Kidney (tissue), 14 donors: ENCODE measurements around the gene FRMD3. TPM values are rescaled to one million over a fixed set of nuclear protein-coding genes. Genes with fewer than 3 reads are reported as not detected.
A peak's percentile ranks its signal among the peaks of the same experiment; 100 is the strongest.

Experiments
- DNase-seq, 5 donors: peaks; one replicate each; pipeline ENCODE4 v3.0.0-alpha.2; 2013 to 2020
- FAIRE-seq: peaks from 2 replicates; lab custom pipeline; 2012; peaks lifted over from hg19 to GRCh38; lab: Jason Lieb, UNC
- H3K27ac ChIP-seq, 2 donors: one replicate each; pipeline ENCODE4 v1.7.0; 2013; ENCODE audit warnings: low read depth in 2 of 2, low read length in 2 of 2, inconsistent platforms in 1 of 2
- H3K27me3 ChIP-seq: one replicate; pipeline ENCODE4 v1.7.1; 2013; ENCODE audit warnings: low read length, inconsistent platforms; ENCODE audit not compliant: control insufficient read depth, insufficient read depth
- H3K36me3 ChIP-seq, 3 donors: one replicate each; pipeline versions ENCODE4 v1.7.0 to v1.7.1; 2013; ENCODE audit warnings: low read length in 3 of 3, control low read depth in 1 of 3, inconsistent platforms in 1 of 3; ENCODE audit not compliant: insufficient read depth in 3 of 3, control insufficient read depth in 2 of 3
- H3K4me1 ChIP-seq, 3 donors: one replicate each; pipeline versions ENCODE4 v1.7.0 to v1.7.1; 2013; ENCODE audit warnings: low read length in 3 of 3, inconsistent platforms in 1 of 3, low read depth in 1 of 3; ENCODE audit not compliant: control insufficient read depth in 2 of 3, insufficient read depth in 2 of 3
- H3K4me3 ChIP-seq, 3 donors: one replicate each; pipeline versions ENCODE4 v1.7.0 to v1.8.1; 2013; ENCODE audit warnings: low read length in 3 of 3, control low read depth in 1 of 3, inconsistent platforms in 1 of 3
- H3K9ac ChIP-seq, 3 donors: one replicate each; pipeline versions ENCODE4 v1.7.0 to v1.7.1; 2013; ENCODE audit warnings: low read length in 3 of 3, control low read depth in 1 of 3, inconsistent platforms in 1 of 3
- H3K9me3 ChIP-seq, 3 donors: one replicate each; pipeline versions ENCODE4 v1.7.0 to v1.7.1; 2013; ENCODE audit warnings: low read length in 3 of 3, control low read depth in 1 of 3, inconsistent platforms in 1 of 3; ENCODE audit not compliant: control insufficient read depth in 2 of 3, insufficient read depth in 1 of 3
- CTCF ChIP-seq: IDR thresholded peaks from 3 replicates; pipeline ENCODE4 v1.5.1; 2012; ENCODE audit warnings: mild to moderate bottlenecking, moderate library complexity, borderline replicate concordance; ENCODE audit not compliant: insufficient read depth; ENCODE audit errors: extremely low read depth
- intact Hi-C: fragments of 100-400 bp; cut with DNase I; formaldehyde crosslinking; loops from one replicate; pipeline ENCODE4 v1.11.1; 2022
- polyA plus RNA-seq: library from polyadenylated mRNA; stranded (reverse); fragments of 350-450 nt; fragmentation: Illumina TruSeq; extraction: RNeasy Lipid Tissue Mini Kit (QIAGEN cat#74804); gene quantifications from one replicate; pipeline ENCODE4 v1.2.3, GENCODE V29; 2014; ENCODE audit warnings: low read depth, low replicate concordance; ENCODE audit not compliant: insufficient read depth
- total RNA-seq: library from RNA; stranded (reverse); fragmentation: NEBNext Ultra II Directional; extraction: Animal tissue kit (Norgen Biotek cat#: 25700); gene quantifications from one replicate; pipeline ENCODE4 v1.2.1, GENCODE V29; 2021
- donor health status: control.
- donor health status: control.
- donor health status: control.
- donor health status: control.
- donor health status: control.
- donor health status: DM: yes; HTN: yes; CAD: no.
- donor health status: Normal renal cell carcinoma (clear cell type).

The FRMD3 gene
- total and polyA plus RNA-seq, 2 donors from 2014 or later: 9.9 to 11.0 TPM

DNA sequence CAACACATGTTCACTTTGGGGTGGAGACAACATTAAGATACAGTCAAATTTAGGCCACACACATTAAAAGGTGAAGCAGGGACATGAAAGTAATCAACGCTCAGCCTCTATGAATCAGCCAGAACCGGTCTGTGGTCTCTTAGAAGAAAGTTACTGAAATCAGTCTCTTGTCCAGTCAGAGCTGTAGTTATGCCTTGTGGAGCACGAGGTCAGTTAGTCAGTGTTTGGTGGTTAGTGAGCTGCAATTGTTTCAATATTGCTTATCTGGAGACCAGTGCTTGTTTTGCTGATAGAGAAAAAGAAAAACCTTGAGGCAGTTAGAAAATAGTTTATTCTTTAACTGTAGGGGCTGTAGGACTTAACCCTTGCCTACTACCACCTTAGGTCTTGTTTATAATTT is 317.5 kb downstream of the FRMD3 start:
- no peaks in the 10 kb centered on the region for H3K9me3 ChIP-seq
- DNase-seq (peak in 3 of 5 donors; percentile 32 to 66 (median 58)), FAIRE-seq (peak; percentile 83)
- H3K4me3 ChIP-seq: peak overlapping the region in 2 of 3 donors; percentile 85
- no peaks in the 10 kb centered on the region for H3K27me3 ChIP-seq
- H3K27ac ChIP-seq: peak overlapping the region; percentile 81 to 91
- peak overlapping the region in 1 of 3 donors; percentile 34 for H3K9ac ChIP-seq
- no peaks in the 10 kb centered on the region for H3K36me3 ChIP-seq
- intact Hi-C loops: no loop called here
- peaks cover 0 to 37% (median 11%) of the 10 kb centered on the region in 3 donors for H3K4me1 ChIP-seq
- no peak for TF ChIP-seq CTCF

DNA sequence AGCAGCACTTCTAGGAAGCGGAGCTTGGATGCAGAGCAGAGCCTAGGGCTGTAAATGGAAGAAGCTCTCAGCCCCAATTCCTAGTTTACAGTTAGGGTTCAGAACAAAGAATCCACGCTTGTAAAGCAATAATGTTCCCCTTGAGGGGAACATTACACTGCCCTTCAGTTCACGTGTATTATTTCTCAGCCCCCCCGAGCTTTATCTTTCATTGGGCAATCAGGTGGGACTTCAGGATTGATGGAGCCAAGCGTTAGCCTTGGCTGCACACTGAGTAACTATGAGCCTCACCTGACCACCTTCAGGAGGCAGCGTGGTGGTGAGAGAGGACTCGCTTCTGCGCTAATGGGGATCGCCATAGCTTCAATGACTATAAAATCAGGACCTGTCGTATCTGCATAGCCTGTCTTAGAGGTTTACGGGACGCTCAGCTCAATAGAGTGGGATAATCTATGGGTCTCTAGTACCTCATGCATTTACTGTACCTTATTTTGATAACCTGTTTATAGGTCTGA is 318.2 kb downstream of the FRMD3 start:
- peak overlapping the region; percentile 81 to 91 for H3K27ac ChIP-seq

DNA sequence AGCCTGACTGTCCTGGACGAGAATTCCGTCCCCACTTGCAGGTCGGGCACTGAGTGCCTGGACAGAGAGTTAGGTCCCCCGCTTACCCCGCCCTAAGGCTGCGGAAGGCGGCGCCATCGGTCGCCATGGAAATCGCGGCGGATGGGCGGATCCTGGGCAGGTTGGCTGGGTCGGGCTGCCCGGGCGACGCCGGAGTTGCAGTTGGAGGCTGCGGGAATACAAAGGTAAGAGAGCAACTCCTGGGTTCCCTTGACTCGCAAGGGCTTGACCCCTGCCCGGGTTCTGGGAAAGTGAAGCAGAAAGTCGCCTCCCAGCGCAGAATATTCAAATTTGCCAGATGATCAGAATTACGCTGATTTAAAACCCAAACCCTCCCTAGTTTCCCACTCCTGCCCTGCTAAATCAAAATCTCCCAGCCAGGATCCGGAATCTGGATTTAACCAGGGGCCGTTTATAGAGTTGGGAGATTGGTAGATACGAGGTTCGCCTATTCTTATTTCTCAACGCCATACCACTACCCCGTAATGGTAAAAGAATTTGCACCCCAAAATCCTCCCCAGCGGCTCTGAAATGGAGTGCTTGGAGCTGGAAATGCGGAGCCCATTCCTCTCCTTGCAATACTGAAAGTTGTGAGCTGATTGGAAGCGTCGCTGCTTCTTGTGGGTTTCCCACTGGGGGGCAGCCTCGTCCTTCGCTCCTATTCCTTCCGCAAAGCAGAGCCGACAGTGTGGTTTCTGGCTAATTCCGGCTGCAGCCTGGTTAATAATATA is 318.9 kb downstream of the FRMD3 start:
- DNase-seq: peak; percentile 82 to 96 (median 89)
- peak overlapping the region; percentile 52 to 85 (median 70) for H3K9ac ChIP-seq
- H3K27ac ChIP-seq: peak overlapping the region; percentile 81 to 91
- H3K4me1 ChIP-seq: peaks cover 0 to 37% (median 11%) of the 10 kb centered on the region in 3 donors
- no peaks in the 10 kb centered on the region for H3K27me3 ChIP-seq
- peak; percentile 80 for FAIRE-seq
- peak; percentile 75 for TF ChIP-seq CTCF
- peak overlapping the region; percentile 71 to 85 (median 85) for H3K4me3 ChIP-seq
- H3K36me3 ChIP-seq: no peaks in the 10 kb centered on the region
- no peaks in the 10 kb centered on the region for H3K9me3 ChIP-seq
- intact Hi-C loops: no loop called here

More for the DNA sequence above, 318.2 kb downstream of the FRMD3 start:
- no peaks in the 10 kb centered on the region for H3K36me3 ChIP-seq
- H3K9ac ChIP-seq: peak overlapping the region in 2 of 3 donors; percentile 70 to 85
- H3K27me3 ChIP-seq: no peaks in the 10 kb centered on the region
- intact Hi-C loops: no loop called here
- FAIRE-seq (no peak), DNase-seq (peak in 1 of 5 donors; percentile 44)
- no peaks in the 10 kb centered on the region for H3K9me3 ChIP-seq
- peak overlapping the region; percentile 71 to 85 (median 85) for H3K4me3 ChIP-seq
- H3K4me1 ChIP-seq: peaks cover 0 to 37% (median 11%) of the 10 kb centered on the region in 3 donors
- no peak for TF ChIP-seq CTCF
